Ishikawa (cell line): ENCODE measurements around the gene GUCD1.

ENCODE experiments used
- CEBPB ChIP-seq: IDR thresholded peaks from 2 replicates; pipeline ENCODE4 v1.6.1; 2012
- CREB1 ChIP-seq: IDR thresholded peaks from 2 replicates; pipeline ENCODE4 v1.6.1; 2012; ENCODE audit warnings: low read depth
- EGR1 ChIP-seq: IDR thresholded peaks from 2 replicates; pipeline ENCODE4 v1.6.1; 2012
- EP300 ChIP-seq: IDR thresholded peaks from 2 replicates; pipeline ENCODE4 v1.6.1; 2012; ENCODE audit warnings: borderline replicate concordance
- FOXM1 ChIP-seq: IDR thresholded peaks from 2 replicates; pipeline ENCODE4 v1.6.1; 2012; ENCODE audit warnings: low read depth, borderline replicate concordance
- NFIC ChIP-seq: IDR thresholded peaks from 2 replicates; pipeline ENCODE4 v1.6.1; 2012
- RAD21 ChIP-seq: IDR thresholded peaks from 2 replicates; pipeline ENCODE4 v1.6.1; 2012; ENCODE audit warnings: low read depth
- TAF1 ChIP-seq: IDR thresholded peaks from 2 replicates; pipeline ENCODE4 v1.6.1; 2012; ENCODE audit warnings: low read depth, mild to moderate bottlenecking
- TCF12 ChIP-seq: IDR thresholded peaks from 2 replicates; pipeline ENCODE4 v1.6.1; 2012; ENCODE audit warnings: low read depth
- TEAD4 ChIP-seq: IDR thresholded peaks from 2 replicates; pipeline ENCODE4 v1.6.1; 2012
- YY1 ChIP-seq: IDR thresholded peaks from 2 replicates; pipeline ENCODE4 v1.6.1; 2012; ENCODE audit warnings: low read depth
- ZBTB7A ChIP-seq: IDR thresholded peaks from 2 replicates; pipeline ENCODE4 v1.6.1; 2012; ENCODE audit warnings: low read depth
- TF ChIP-seq, protein P1 (sequence below): IDR thresholded peaks from 2 replicates; pipeline ENCODE4 v1.6.1; 2012
- TF ChIP-seq, protein P2 (sequence below): IDR thresholded peaks from 2 replicates; pipeline ENCODE4 v1.6.1; 2012; ENCODE audit warnings: low read depth, mild to moderate bottlenecking
- TF ChIP-seq, protein P3 (sequence below): IDR thresholded peaks from 2 replicates; pipeline ENCODE4 v1.6.1; 2012

Gene GUCD1

DNA sequence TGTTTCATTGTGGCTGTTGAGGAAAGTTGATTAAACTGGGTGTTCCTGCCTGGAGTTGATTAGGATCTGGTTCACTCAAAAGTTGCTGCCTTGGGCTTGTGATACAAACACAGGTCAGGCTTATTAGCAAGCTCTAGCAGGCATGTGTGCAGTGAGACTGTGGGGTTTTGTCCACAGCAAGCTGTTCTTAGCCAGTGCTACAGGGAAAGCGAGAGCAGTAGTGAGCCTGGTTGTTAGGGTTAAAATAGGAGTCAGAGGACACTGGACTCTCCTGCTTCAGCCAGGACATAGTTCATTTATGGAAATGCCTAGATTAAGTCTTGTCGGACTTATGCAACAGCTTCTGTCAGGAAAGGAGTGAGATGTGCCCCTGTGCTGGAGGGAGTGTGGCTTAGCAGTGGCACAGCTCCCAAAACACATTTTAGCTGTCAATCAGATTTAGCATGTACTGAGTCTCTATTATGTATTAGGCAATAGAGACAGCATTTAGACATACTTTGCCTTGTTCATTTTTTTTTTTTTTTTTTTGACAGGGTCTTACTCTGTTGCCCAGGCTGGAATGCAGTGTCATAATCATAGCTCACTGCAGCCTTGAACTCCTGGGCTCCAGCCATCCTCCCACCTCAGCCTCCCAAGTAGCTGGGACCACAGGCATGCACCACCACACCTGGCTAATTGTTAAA lies 9.6 kb upstream of the GUCD1 start:
- TF ChIP-seq TAF1 = no peak
- no peak for TF ChIP-seq FOXM1
- TF ChIP-seq ZBTB7A = no peak
- no peak for TF ChIP-seq TEAD4
- TF ChIP-seq NFIC = no peak
- no peak for TF ChIP-seq EGR1
- TF ChIP-seq, protein P1, sequence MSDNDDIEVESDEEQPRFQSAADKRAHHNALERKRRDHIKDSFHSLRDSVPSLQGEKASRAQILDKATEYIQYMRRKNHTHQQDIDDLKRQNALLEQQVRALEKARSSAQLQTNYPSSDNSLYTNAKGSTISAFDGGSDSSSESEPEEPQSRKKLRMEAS = no peak
- no peak for TF ChIP-seq RAD21
- no peak for TF ChIP-seq TCF12

DNA sequence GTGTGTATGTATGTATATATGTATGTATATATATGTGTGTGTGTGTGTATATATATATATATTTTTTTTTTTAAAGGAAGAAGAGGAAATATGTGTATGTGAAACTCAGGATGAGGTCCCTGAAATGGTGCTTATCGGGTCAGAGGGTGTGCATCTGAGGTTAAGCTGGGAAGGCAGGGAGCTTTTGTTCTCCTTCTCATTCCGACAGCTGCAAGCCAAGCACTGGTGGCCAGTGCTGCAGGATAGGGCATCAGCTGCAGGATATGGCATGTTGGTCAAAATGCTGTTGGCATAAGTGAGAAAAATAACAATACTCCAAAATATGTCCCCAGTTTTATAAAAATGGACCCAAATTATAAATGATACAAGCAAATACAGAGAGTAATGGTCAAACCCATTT lies 8.3 kb upstream of the GUCD1 start:
- TF ChIP-seq CREB1 = no peak
- TF ChIP-seq FOXM1 = no peak
- TF ChIP-seq TCF12 = no peak
- no peak for TF ChIP-seq NFIC

DNA sequence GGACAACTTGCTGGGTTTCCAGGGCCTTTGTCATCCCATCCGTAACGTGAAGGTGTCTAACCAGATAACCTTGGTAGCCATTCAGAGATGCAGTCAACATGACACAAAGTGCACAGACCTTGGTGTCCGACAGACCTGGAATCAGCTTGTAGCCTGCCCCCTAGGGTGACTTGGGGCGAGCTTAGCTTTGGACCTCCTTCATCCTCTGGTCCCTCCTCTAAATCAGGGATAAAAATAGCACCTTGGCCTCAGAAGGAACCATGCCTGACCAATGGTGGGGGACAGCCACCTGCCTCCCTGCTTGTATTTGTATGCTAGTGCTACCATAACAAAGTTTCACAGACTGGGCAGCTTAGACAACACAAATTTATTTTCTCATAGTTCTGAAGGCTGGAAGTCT lies 4.5 kb upstream of the GUCD1 start:
- no peak for TF ChIP-seq TCF12
- TF ChIP-seq, protein P2, sequence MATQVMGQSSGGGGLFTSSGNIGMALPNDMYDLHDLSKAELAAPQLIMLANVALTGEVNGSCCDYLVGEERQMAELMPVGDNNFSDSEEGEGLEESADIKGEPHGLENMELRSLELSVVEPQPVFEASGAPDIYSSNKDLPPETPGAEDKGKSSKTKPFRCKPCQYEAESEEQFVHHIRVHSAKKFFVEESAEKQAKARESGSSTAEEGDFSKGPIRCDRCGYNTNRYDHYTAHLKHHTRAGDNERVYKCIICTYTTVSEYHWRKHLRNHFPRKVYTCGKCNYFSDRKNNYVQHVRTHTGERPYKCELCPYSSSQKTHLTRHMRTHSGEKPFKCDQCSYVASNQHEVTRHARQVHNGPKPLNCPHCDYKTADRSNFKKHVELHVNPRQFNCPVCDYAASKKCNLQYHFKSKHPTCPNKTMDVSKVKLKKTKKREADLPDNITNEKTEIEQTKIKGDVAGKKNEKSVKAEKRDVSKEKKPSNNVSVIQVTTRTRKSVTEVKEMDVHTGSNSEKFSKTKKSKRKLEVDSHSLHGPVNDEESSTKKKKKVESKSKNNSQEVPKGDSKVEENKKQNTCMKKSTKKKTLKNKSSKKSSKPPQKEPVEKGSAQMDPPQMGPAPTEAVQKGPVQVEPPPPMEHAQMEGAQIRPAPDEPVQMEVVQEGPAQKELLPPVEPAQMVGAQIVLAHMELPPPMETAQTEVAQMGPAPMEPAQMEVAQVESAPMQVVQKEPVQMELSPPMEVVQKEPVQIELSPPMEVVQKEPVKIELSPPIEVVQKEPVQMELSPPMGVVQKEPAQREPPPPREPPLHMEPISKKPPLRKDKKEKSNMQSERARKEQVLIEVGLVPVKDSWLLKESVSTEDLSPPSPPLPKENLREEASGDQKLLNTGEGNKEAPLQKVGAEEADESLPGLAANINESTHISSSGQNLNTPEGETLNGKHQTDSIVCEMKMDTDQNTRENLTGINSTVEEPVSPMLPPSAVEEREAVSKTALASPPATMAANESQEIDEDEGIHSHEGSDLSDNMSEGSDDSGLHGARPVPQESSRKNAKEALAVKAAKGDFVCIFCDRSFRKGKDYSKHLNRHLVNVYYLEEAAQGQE = no peak
- TF ChIP-seq EP300 = no peak
- no peak for TF ChIP-seq ZBTB7A

DNA sequence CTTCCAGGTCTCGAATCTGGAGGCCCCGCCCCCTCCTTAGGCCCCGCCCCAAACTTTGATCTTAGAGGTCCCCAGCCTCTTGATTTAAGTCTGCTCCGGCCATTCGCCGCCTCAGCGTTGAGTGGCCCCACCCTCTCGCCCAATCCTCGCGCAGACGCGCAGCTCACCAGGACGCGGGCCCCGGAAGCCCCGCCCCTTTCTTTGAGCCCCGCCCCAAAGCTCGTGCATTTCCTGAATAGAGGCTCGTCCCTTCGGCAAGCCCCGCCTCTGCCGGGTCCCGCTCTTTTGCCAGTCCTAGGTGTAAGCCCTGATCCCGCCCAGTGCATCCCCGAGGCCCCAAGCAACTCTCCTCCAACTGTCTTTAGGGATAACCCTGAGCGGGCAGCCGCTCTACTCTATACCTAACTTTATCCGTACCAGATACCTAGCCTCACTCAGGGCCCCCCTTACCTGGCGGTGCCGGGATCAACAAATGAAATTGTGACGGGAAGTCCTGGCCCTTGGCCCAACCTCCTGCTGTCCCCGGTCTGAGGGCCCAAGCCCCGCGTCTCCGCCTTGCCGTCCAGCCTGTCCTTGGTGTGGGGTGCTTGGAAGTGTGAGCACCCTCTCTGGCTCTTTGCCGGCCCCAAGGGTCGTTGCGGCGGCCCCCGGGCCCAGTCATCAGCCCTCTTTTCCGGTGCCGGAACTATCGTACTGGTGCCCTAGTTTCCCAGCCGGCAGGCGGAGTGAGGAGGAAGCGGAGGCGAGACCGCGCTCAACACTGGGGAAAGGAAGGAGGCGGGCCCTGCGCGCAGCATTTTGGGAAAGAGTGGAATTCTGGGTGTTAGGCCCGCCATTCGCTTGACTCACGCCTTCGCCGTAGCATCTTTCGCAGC lies 464 bp upstream of the GUCD1 start, which contains the start of gene SNRPD3:
SNRPD3 (plus strand) TSS at position 835 of the 875 bp plus-strand sequence. CDS start 1,676 bp downstream, outside the sequence.
- TF ChIP-seq EGR1 (peak; percentile 84), TCF12 (peak; percentile 83), YY1 (peak; percentile 93), CREB1 (peak; percentile 60), NFIC (peak; percentile 84), TAF1 (peak; percentile 93), RAD21 (no peak), TEAD4 (peak; percentile 60; the same call in 1 of the 2 replicates), EP300 (peak; percentile 44; the same call in 1 of the 2 replicates), CEBPB (no peak), FOXM1 (peak; percentile 41; the same call in 1 of the 2 replicates), ZBTB7A (no peak)
- TF ChIP-seq, protein P3, sequence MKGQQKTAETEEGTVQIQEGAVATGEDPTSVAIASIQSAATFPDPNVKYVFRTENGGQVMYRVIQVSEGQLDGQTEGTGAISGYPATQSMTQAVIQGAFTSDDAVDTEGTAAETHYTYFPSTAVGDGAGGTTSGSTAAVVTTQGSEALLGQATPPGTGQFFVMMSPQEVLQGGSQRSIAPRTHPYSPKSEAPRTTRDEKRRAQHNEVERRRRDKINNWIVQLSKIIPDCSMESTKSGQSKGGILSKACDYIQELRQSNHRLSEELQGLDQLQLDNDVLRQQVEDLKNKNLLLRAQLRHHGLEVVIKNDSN = peak; percentile 55; the same call in 1 of the 2 replicates
- TF ChIP-seq, protein P2 = 0 out of 2 replicates have a peak, but pooled peaks have one; percentile 14
- TF ChIP-seq, protein P1 = peak; percentile 91

DNA sequence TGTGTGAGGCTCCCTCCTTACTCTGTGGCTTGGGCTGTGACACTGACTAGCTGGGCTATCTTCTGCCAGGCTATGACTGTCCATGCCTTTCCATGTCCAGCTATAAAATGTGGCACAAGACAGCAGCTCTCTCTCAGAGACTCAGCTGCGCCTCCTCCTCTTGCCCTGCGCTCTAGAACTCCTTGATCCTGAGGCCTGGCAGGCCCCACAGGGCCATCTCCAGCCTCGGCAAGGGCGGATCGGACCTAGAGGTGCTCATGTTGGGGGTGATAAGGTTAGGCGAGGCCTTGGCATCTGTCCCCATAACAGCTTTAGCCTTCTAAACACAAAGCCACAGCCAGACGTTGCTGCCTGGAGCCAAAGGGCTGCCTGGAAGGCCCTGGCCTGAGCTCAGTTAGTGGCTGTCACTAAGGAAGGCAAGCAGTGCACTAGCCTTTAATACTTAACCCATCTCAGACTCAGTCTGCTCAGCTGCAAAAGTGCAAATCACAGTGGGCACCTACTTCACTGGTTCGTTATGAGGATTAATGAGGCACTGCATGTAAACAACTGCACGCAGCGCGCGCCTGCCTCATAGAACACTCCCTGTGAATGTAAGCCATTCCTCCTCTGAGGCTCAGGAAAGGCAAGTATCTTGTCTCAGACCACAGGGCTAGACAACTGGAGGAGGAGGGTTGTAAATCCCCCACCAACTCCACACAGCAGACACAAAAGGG lies 1.2 kb downstream of the GUCD1 start:
- no peak for TF ChIP-seq YY1
- no peak for TF ChIP-seq NFIC
- TF ChIP-seq EP300 = no peak
- no peak for TF ChIP-seq CEBPB
- no peak for TF ChIP-seq RAD21
- no peak for TF ChIP-seq TAF1
- TF ChIP-seq, protein P2 = no peak
- no peak for TF ChIP-seq TCF12
- no peak for TF ChIP-seq ZBTB7A
- TF ChIP-seq, protein P3 = no peak
- no peak for TF ChIP-seq EGR1
- no peak for TF ChIP-seq TEAD4
- no peak for TF ChIP-seq FOXM1
- TF ChIP-seq, protein P1 = no peak
